Measurements from ENCODE around the gene STK11. TPM values are rescaled to one million over a fixed set of nuclear protein-coding genes. Genes with fewer than 3 reads are reported as not detected.

The STK11 gene
- total RNA-seq, 1 donor from 2014 or later: 59.3 TPM

DNA sequence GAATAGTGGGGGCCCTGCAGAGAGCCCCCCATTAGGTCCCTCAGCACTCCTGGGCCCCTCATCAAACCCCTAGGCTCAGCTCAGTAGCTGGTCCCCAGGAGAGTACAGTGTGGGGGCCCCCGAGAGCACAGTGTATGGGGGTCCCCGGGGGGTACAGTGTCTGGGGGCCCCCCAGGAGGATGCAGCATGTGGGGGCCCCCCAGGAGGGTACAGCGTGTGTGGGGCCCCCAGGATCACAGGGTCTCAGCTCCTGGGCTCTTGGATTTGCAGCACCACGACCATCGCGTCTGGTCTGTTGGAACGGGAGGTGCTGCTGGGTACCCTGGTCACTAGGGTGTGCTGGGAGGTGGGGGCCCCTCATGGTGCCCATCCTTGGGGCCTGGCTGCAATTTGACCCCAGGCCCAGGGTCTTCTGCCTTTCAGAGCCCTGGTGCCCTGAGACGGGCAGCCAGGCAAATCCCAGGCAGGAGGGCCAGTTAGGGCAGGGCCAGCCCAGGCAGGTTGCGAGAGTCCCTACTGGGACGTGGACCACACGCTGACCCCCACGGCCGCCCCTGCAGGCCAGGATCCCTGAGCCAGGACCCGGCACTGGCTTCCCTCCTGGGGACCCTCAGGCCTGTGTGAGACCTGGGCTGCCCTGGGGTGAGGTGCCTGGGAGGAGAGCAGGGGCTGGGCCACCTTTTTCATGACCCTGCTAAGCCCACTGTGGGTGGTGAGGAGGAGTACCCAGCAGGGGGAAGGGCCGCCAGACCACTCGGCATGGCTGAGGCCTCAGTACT, 18.7 kb downstream of the STK11 start:
- Mint-ChIP-seq H3K27ac (no peak overlapping the region), H3K9me3 (ENCODE audit: low read depth) (no peaks in the 10 kb centered on the region), H3K4me3 (ENCODE audit: low read depth) (no peak overlapping the region), H3K36me3 (ENCODE audit: insufficient read depth) (peaks cover 3% of the 10 kb centered on the region), H3K4me1 (ENCODE audit: low read depth) (no peaks in the 10 kb centered on the region), H3K27me3 (no peaks in the 10 kb centered on the region)
- TF ChIP-seq, protein P1, sequence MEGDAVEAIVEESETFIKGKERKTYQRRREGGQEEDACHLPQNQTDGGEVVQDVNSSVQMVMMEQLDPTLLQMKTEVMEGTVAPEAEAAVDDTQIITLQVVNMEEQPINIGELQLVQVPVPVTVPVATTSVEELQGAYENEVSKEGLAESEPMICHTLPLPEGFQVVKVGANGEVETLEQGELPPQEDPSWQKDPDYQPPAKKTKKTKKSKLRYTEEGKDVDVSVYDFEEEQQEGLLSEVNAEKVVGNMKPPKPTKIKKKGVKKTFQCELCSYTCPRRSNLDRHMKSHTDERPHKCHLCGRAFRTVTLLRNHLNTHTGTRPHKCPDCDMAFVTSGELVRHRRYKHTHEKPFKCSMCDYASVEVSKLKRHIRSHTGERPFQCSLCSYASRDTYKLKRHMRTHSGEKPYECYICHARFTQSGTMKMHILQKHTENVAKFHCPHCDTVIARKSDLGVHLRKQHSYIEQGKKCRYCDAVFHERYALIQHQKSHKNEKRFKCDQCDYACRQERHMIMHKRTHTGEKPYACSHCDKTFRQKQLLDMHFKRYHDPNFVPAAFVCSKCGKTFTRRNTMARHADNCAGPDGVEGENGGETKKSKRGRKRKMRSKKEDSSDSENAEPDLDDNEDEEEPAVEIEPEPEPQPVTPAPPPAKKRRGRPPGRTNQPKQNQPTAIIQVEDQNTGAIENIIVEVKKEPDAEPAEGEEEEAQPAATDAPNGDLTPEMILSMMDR (IDR thresholded peaks at IDR 0.05; ENCODE audit: unreplicated experiment): no peak
- DNase-seq (ENCODE audit: low spot score, unreplicated experiment): no peak

- Mint-ChIP-seq H3K36me3 (ENCODE audit: insufficient read depth) (peaks cover 3% of the 10 kb centered on the region), H3K27me3 (no peaks in the 10 kb centered on the region)
Measured at GRCh38 chr19:1224847-1225246, 19.3 kb downstream of the STK11 start.

DNA sequence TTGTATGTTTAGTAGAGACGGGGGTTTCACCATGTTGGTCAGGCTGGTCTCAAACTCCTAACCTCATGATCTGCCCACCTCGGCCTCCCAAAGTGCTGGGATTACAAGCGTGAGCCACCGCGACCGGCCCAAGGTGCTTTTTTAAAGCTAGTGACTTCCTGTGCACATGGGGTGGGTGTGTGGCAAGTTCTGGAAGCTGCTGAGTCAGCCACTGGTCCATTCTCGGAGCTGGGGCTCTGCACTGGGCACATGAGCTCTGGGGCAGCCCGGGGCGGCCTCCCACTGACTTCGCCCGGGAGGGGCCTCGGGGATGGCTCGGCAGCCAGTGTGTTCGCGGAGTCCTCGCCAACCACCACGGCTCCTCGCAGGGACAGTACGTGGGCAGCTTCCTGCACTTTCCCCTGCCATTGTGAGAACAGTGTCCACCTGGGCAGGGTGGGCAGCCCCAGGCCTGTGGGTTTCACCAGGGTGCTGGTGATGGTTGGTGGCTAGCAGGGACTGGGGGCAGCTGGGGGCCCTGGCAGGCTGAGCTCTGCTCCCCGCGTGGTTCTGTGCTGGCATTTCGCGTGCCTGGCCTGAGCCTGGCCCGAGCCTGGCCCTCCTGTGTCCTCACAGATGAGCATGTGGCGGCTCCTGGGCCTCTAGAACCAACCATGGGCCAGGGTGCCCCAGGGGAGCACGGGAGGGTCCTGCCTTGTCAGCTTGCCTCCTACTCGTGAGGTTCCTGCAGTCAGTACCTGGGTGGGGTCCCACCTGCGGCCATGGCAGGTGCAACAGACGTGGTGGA, 20.1 kb downstream of the STK11 start:
- DNase-seq (ENCODE audit: low spot score, unreplicated experiment): no peak
- Mint-ChIP-seq H3K27ac (no peak overlapping the region), H3K27me3 (no peaks in the 10 kb centered on the region), H3K4me3 (ENCODE audit: low read depth) (no peak overlapping the region), H3K4me1 (ENCODE audit: low read depth) (no peaks in the 10 kb centered on the region), H3K36me3 (ENCODE audit: insufficient read depth) (peaks cover 3% of the 10 kb centered on the region), H3K9me3 (ENCODE audit: low read depth) (no peaks in the 10 kb centered on the region)
- TF ChIP-seq, protein P1 (IDR thresholded peaks at IDR 0.05; ENCODE audit: unreplicated experiment): no peak

More at GRCh38 chr19:1224847-1225246, 19.3 kb downstream of the STK11 start:
- Mint-ChIP-seq H3K4me3 (ENCODE audit: low read depth) (no peak overlapping the region), H3K27ac (no peak overlapping the region), H3K4me1 (ENCODE audit: low read depth) (no peaks in the 10 kb centered on the region), H3K9me3 (ENCODE audit: low read depth) (no peaks in the 10 kb centered on the region)
- TF ChIP-seq, protein P1 (IDR thresholded peaks at IDR 0.05; ENCODE audit: unreplicated experiment): no peak
- no peak for DNase-seq (ENCODE audit: low spot score, unreplicated experiment)

- TF ChIP-seq, protein P1 (IDR thresholded peaks at IDR 0.05; ENCODE audit: unreplicated experiment): no peak
- H3K9me3 Mint-ChIP-seq (ENCODE audit: low read depth): no peaks in the 10 kb centered on the region
- no peaks in the 10 kb centered on the region for H3K27me3 Mint-ChIP-seq
- DNase-seq (ENCODE audit: low spot score, unreplicated experiment): no peak
- peaks cover 3% of the 10 kb centered on the region for H3K36me3 Mint-ChIP-seq (ENCODE audit: insufficient read depth)
- H3K4me1 Mint-ChIP-seq (ENCODE audit: low read depth): no peaks in the 10 kb centered on the region
- H3K4me3 Mint-ChIP-seq (ENCODE audit: low read depth): no peak overlapping the region
- no peak overlapping the region for H3K27ac Mint-ChIP-seq
Measured at GRCh38 chr19:1226227-1226518, 20.6 kb downstream of the STK11 start.

DNA sequence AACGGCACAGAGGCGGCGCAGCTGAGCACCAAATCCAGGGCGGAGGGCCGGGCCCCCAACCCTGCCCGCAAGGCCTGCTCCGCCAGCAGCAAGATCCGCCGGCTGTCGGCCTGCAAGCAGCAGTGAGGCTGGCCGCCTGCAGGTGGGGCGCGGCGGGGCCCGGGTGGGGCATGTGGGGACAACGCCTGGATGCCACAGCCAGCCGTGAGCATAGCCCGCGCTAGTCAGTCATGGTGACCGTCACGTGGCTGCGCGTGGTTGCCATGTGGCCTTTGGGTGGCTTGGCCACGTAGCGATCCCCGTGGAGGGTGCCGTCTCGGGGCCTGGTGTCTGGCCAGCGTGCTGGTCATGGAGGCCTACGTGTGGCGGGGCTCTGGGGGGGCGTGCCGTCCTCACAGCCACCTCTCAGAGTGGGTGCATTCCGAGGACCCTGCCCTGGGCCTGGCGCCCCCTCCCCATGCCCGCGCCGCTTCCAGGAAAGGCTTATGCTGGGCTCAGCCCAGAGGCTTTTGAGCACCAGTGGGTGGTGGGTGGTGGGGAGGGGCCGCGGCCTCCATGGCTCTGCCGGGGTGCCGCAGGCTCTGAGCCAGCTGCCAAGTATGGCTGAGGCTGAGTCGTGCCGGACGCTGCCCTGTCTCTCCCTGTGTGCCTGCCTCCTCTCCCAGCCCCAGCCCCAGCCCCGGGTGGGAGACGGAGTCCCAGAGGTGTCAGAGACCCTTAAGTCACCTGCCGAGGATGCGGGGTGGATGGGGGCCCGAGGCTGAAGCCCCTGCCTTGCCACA, 21.1 kb downstream of the STK11 start:
- Mint-ChIP-seq H3K4me1 (ENCODE audit: low read depth) (no peaks in the 10 kb centered on the region), H3K9me3 (ENCODE audit: low read depth) (no peaks in the 10 kb centered on the region), H3K36me3 (ENCODE audit: insufficient read depth) (peaks cover 5% of the 10 kb centered on the region), H3K27ac (no peak overlapping the region), H3K4me3 (ENCODE audit: low read depth) (no peak overlapping the region), H3K27me3 (no peaks in the 10 kb centered on the region)
- TF ChIP-seq, protein P1 (IDR thresholded peaks at IDR 0.05; ENCODE audit: unreplicated experiment): no peak
- no peak for DNase-seq (ENCODE audit: low spot score, unreplicated experiment)

Measured in progenitor cell of endocrine pancreas (in vitro differentiated cells).